RKO (cell line): ENCODE data around the gene AREL1.

Experiments used
- DNase-seq: peaks from one replicate; pipeline ENCODE4 v3.0.0-alpha.2; 2016; ENCODE audit warnings: low spot score

Gene AREL1

GRCh38 chr14:74658535-74659131 lies 54.2 kb downstream of the AREL1 start:
- DNase-seq, result no peak

GRCh38 chr14:74656964-74657363 lies 55.9 kb downstream of the AREL1 start:
- DNase-seq, result no peak

- DNase-seq, result no peak
Observed at GRCh38 chr14:74655599-74656395, 57.1 kb downstream of the AREL1 start.

- no peak for DNase-seq
Observed at GRCh38 chr14:74654931-74655330, 57.9 kb downstream of the AREL1 start.

GRCh38 chr14:74653386-74654138 lies 59.3 kb downstream of the AREL1 start:
- no peak for DNase-seq

GRCh38 chr14:74652541-74652940 lies 60.3 kb downstream of the AREL1 start:
- no peak for DNase-seq

- no peak for DNase-seq
Observed at GRCh38 chr14:74650927-74651686, 61.8 kb downstream of the AREL1 start.

- DNase-seq, result no peak
Observed at GRCh38 chr14:74649673-74650072, 63.2 kb downstream of the AREL1 start.

GRCh38 chr14:74649167-74649566 lies 63.7 kb downstream of the AREL1 start:
- DNase-seq, result no peak

- no peak for DNase-seq
Observed at GRCh38 chr14:74648601-74649000, 64.3 kb downstream of the AREL1 start.

- DNase-seq, result no peak
Observed at GRCh38 chr14:74647678-74648461, 65.0 kb downstream of the AREL1 start.

- DNase-seq, result no peak
Observed at GRCh38 chr14:74647061-74647677, 65.7 kb downstream of the AREL1 start.

- DNase-seq, result no peak
Observed at GRCh38 chr14:74645756-74646470, 67.0 kb downstream of the AREL1 start.

- no peak for DNase-seq
Observed at GRCh38 chr14:74645244-74645643, 67.6 kb downstream of the AREL1 start.

- no peak for DNase-seq
Observed at GRCh38 chr14:74641601-74642391, 71.1 kb downstream of the AREL1 start.

GRCh38 chr14:74638966-74639365 lies 73.9 kb downstream of the AREL1 start:
- no peak for DNase-seq

- DNase-seq, result no peak
Observed at GRCh38 chr14:74638066-74638465, 74.8 kb downstream of the AREL1 start.

GRCh38 chr14:74637178-74637550 lies 75.7 kb downstream of the AREL1 start:
- no peak for DNase-seq

- no peak for DNase-seq
Observed at GRCh38 chr14:74636424-74637177, 76.3 kb downstream of the AREL1 start.
